GM18951 (cell line): ENCODE results near the gene PRR33.

Experiments
- POLR2A ChIP-seq: IDR thresholded peaks from 4 replicates; pipeline ENCODE4 v1.6.1; 2011; ENCODE audit warnings: mild to moderate bottlenecking; ENCODE audit not compliant: insufficient read length, insufficient read depth; ENCODE audit errors: extremely low read depth
- in situ Hi-C: fragments of 300-500 bp; cut with MboI; formaldehyde crosslinking; loops from one replicate; pipeline ENCODE4 v1.12.0; 2022; ENCODE audit warnings: low sequenced_read_pairs, mixed read lengths, inconsistent platforms; ENCODE audit not compliant: unreplicated experiment

The PRR33 gene

GRCh38 chr11:1924646-1925372 lies 33.1 kb upstream of the PRR33 start:
- in situ Hi-C loops = no loop called here
- no peak for TF ChIP-seq POLR2A

- in situ Hi-C loops = no loop called here
- TF ChIP-seq POLR2A = no peak
Measured at GRCh38 chr11:1924181-1924580, 32.5 kb upstream of the PRR33 start.

- in situ Hi-C loops = no loop called here
Measured at GRCh38 chr11:1923201-1923956, 31.7 kb upstream of the PRR33 start.

GRCh38 chr11:1922481-1923081 lies 30.9 kb upstream of the PRR33 start:
- no peak for TF ChIP-seq POLR2A
- in situ Hi-C loops = no loop called here

More at GRCh38 chr11:1923201-1923956, 31.7 kb upstream of the PRR33 start:
- TF ChIP-seq POLR2A = no peak

GRCh38 chr11:1921574-1922141 lies 30.0 kb upstream of the PRR33 start:
- in situ Hi-C loops = no loop called here
- no peak for TF ChIP-seq POLR2A

GRCh38 chr11:1920909-1921573 lies 29.3 kb upstream of the PRR33 start:
- in situ Hi-C loops = no loop called here
- TF ChIP-seq POLR2A = no peak

GRCh38 chr11:1920128-1920908 lies 28.6 kb upstream of the PRR33 start:
- no peak for TF ChIP-seq POLR2A
- in situ Hi-C loops = no loop called here

GRCh38 chr11:1919391-1920127 lies 27.9 kb upstream of the PRR33 start, which contains the start of gene TNNT3:
Gene TNNT3, plus strand, starts transcription at chr11:1919703. Its CDS starts 3,172 bp downstream, at chr11:1922875.
- TF ChIP-seq POLR2A = no peak
- in situ Hi-C loops = no loop called here

- no peak for TF ChIP-seq POLR2A
- in situ Hi-C loops = no loop called here
Measured at GRCh38 chr11:1918436-1919315, 27.0 kb upstream of the PRR33 start.

GRCh38 chr11:1917523-1918435 lies 26.1 kb upstream of the PRR33 start:
- in situ Hi-C loops = no loop called here
- TF ChIP-seq POLR2A = no peak
